SK-N-SH (cell line): Measurements from ENCODE around the gene ADGRL3.

ENCODE experiments used
- CTCF ChIP-seq: fragments of 200-600 bp; sonication (generic); IDR thresholded peaks from 2 replicates; pipeline ENCODE4 v1.6.1; 2017; ENCODE audit warnings: antibody characterized with exemption, mild to moderate bottlenecking, moderate library complexity
- EP300 ChIP-seq, 2 experiments: IDR thresholded peaks; 2 replicates each; pipeline versions ENCODE4 v1.4.0 to v1.6.1; 2012; ENCODE audit warnings: borderline replicate concordance in 1 of 2, low read depth in 1 of 2, low read length in 1 of 2
- FOXM1 ChIP-seq: IDR thresholded peaks from 2 replicates; pipeline ENCODE4 v1.4.0; 2012; ENCODE audit warnings: low read depth, mild to moderate bottlenecking
- IRF3 ChIP-seq: fragments of 150-350 bp; IDR thresholded peaks from 2 replicates; pipeline ENCODE4 v1.6.1; 2016; ENCODE audit warnings: mild to moderate bottlenecking, low read depth, low read length
- MAX ChIP-seq: IDR thresholded peaks from 2 replicates; pipeline ENCODE4 v1.4.0; 2012; ENCODE audit warnings: low read depth
- POLR2AphosphoS5 ChIP-seq: IDR thresholded peaks from 2 replicates; pipeline ENCODE4 v1.6.1; 2012; ENCODE audit warnings: low read depth, low read length
- RCOR1 ChIP-seq: fragments of 150-350 bp; IDR thresholded peaks from 2 replicates; pipeline ENCODE4 v1.6.1; 2017; ENCODE audit warnings: antibody characterized with exemption, low read length
- RFX5 ChIP-seq: IDR thresholded peaks from 2 replicates; pipeline ENCODE4 v1.6.1; 2012; ENCODE audit warnings: mild to moderate bottlenecking, improper control_type of control experiment, low read length
- TEAD4 ChIP-seq: IDR thresholded peaks from 2 replicates; pipeline ENCODE4 v1.4.0; 2012; ENCODE audit warnings: mild to moderate bottlenecking, borderline replicate concordance; ENCODE audit not compliant: insufficient read depth

GRCh38 chr4:61203436-61203790 lies 3.3 kb downstream of the ADGRL3 start:
- TF ChIP-seq RCOR1 (no peak), IRF3 (no peak), RFX5 (no peak), MAX (no peak), FOXM1 (no peak), CTCF (no peak), TEAD4 (no peak), EP300 (IDR thresholded peaks at IDR 0.05; ENCODE audit: borderline replicate concordance in 1 of 2, low read depth in 1 of 2, low read length in 1 of 2) (no peak), POLR2AphosphoS5 (no peak)
